HepG2 (cell line): Measurements from ENCODE around the gene HDAC4. TPM values are rescaled to one million over a fixed set of nuclear protein-coding genes. Genes with fewer than 3 reads are reported as not detected.

Experiments used
- ATAC-seq: fragments of 200-7000 bp; cut with Tn5 transposase; 3 replicates; pipeline ENCODE4 v1.9.1; 2020; ENCODE audit warnings: mild to moderate bottlenecking, moderate library complexity
- BruUV-seq: library from RNA; stranded (reverse); fragments of 400-500 nt; replicated peaks from 2 replicates; lab custom pipeline; 2021; lab: Mats Ljungman, UMichigan
- CTCF ChIA-PET: fragments of 300-600 bp; formaldehyde crosslinking; extraction: SDS; loops from one replicate; lab custom pipeline; 2021; ENCODE audit warnings: low total read pairs, inconsistent platforms, low intra/inter-chr PET ratio; lab: Yijun Ruan, JAX
- POLR2A ChIA-PET: fragments of 350-600 bp; sonication (Branson Sonifier 250); formaldehyde crosslinking; loops from one replicate; lab custom pipeline; 2020; ENCODE audit warnings: antibody characterized with exemption, inconsistent platforms; lab: Yijun Ruan, JAX
- DNase-seq: peaks from one replicate; pipeline ENCODE4 v3.0.0-alpha.2; 2015; ENCODE audit warnings: low spot score
- FAIRE-seq: peaks from 3 replicates; lab custom pipeline; 2011; peaks lifted over from hg19 to GRCh38; lab: Jason Lieb, UNC
- H2AFZ ChIP-seq: one replicate; pipeline ENCODE4 v1.6.1; 2011; ENCODE audit warnings: low read length, inconsistent platforms
- H3K27ac ChIP-seq: fragments of 300-600 bp; 3 replicates; pipeline ENCODE4 v1.8.0; 2011; ENCODE audit warnings: mixed run types, mild to moderate bottlenecking, mixed read lengths, low read length, inconsistent platforms; ENCODE audit not compliant: insufficient read depth; ENCODE audit errors: extremely low read length
- H3K27me3 ChIP-seq, 2 experiments: fragments of 200-600 bp in 1 of 2; 2 replicates in 1 of 2; 3 replicates in 1 of 2; pipeline versions ENCODE4 v1.6.0 to v1.8.0; 2011; ENCODE audit warnings: low read length in 2 of 2, mild to moderate bottlenecking in 2 of 2, moderate library complexity in 2 of 2, inconsistent platforms in 1 of 2; ENCODE audit not compliant: insufficient read depth in 2 of 2, control insufficient read depth in 1 of 2
- H3K36me3 ChIP-seq, 2 experiments: fragments of 200-600 bp in 1 of 2; replicated peaks in 1 of 2; 2 replicates in 1 of 2; 3 replicates in 1 of 2; pipeline versions ENCODE4 v1.5.1 to v1.8.0; 2011; ENCODE audit warnings: low read length in 2 of 2, inconsistent platforms in 1 of 2; ENCODE audit not compliant: insufficient read depth in 2 of 2, control insufficient read depth in 1 of 2
- H3K4me1 ChIP-seq: 2 replicates; pipeline ENCODE4 v1.5.1; 2012; ENCODE audit warnings: low read length, inconsistent platforms; ENCODE audit not compliant: insufficient read depth
- H3K4me2 ChIP-seq: 2 replicates; pipeline ENCODE4 v1.6.0; 2011; ENCODE audit warnings: low read depth, low read length, inconsistent platforms
- H3K4me3 ChIP-seq, 3 experiments: fragments of 200-600 bp in 1 of 3; sonication (generic), shearing (Covaris generic) in 1 of 3; replicated peaks in 1 of 3; 2 replicates each; pipeline ENCODE4 v1.5.1; 2011 to 2016; ENCODE audit warnings: low read length in 3 of 3, inconsistent platforms in 2 of 3, low read depth in 2 of 3, mild to moderate bottlenecking in 2 of 3, control low read depth in 1 of 3, mixed read lengths in 1 of 3; ENCODE audit not compliant: insufficient read depth in 1 of 3
- H3K79me2 ChIP-seq: one replicate; pipeline ENCODE4 v1.6.1; 2011; ENCODE audit warnings: low read length, inconsistent platforms; ENCODE audit not compliant: insufficient read depth
- H3K9ac ChIP-seq: 2 replicates; pipeline ENCODE4 v1.6.0; 2011; ENCODE audit warnings: mild to moderate bottlenecking, low read depth, low read length, inconsistent platforms; ENCODE audit not compliant: insufficient read depth
- H3K9me3 ChIP-seq: 2 replicates; pipeline ENCODE4 v1.5.1; 2012; ENCODE audit warnings: mild to moderate bottlenecking, low read length
- H4K20me1 ChIP-seq: 2 replicates; pipeline ENCODE4 v1.6.0; 2011; ENCODE audit warnings: inconsistent platforms, mild to moderate bottlenecking, low read length, moderate library complexity; ENCODE audit not compliant: insufficient read depth
- AHR ChIP-seq: IDR thresholded peaks from 2 replicates; pipeline ENCODE4 v1.6.1; 2018; ENCODE audit warnings: missing genetic modification reagents, missing compliant biosample characterization
- CBFB ChIP-seq: sonication (generic); formaldehyde crosslinking; IDR thresholded peaks from 2 replicates; pipeline ENCODE4 v1.4.0; 2020; ENCODE audit warnings: missing genetic modification reagents
- CEBPB ChIP-seq: IDR thresholded peaks from 2 replicates; pipeline ENCODE4 v1.6.1; 2011; ENCODE audit warnings: low read depth, low read length, improper control_type of control experiment, borderline replicate concordance
- CENPX ChIP-seq: sonication (generic); formaldehyde crosslinking; IDR thresholded peaks from 2 replicates; pipeline ENCODE4 v1.9.0; 2021; ENCODE audit warnings: mild to moderate bottlenecking, missing genetic modification reagents, moderate library complexity
- EZH2 ChIP-seq: conservative IDR thresholded peaks from 2 replicates; pipeline ENCODE4 v1.6.1; 2012; ENCODE audit warnings: mild to moderate bottlenecking, low read depth, low read length, moderate library complexity
- GFI1 ChIP-seq: sonication (generic); formaldehyde crosslinking; IDR thresholded peaks from 2 replicates; pipeline ENCODE4 v1.5.0; 2020; ENCODE audit warnings: missing genetic modification reagents, mild to moderate bottlenecking, borderline replicate concordance
- HMG20A ChIP-seq: IDR thresholded peaks from 2 replicates; pipeline ENCODE4 v1.6.1; 2016; ENCODE audit warnings: borderline replicate concordance
- HNRNPH1 ChIP-seq: fragments of 200-400 bp; formaldehyde crosslinking; optimal IDR thresholded peaks from 2 replicates; pipeline ENCODE3; 2017; ENCODE audit warnings: mild to moderate bottlenecking, low read depth, low read length
- NPAS2 ChIP-seq: sonication (generic); formaldehyde crosslinking; IDR thresholded peaks from 2 replicates; pipeline ENCODE4 v1.8.0; 2022; ENCODE audit warnings: mild to moderate bottlenecking, missing genetic modification reagents, borderline replicate concordance
- NR2F1 ChIP-seq, 2 experiments: fragments of 450-650 bp in 1 of 2; formaldehyde crosslinking in 1 of 2; IDR thresholded peaks; 2 replicates each; pipeline versions ENCODE4 v1.5.0 to v1.6.1; 2016 to 2020; ENCODE audit warnings: mild to moderate bottlenecking in 1 of 2, missing compliant biosample characterization in 1 of 2, missing genetic modification reagents in 1 of 2, moderate library complexity in 1 of 2
- PHF8 ChIP-seq: sonication (generic); formaldehyde crosslinking; IDR thresholded peaks from 2 replicates; pipeline ENCODE4 v1.5.0; 2020; ENCODE audit warnings: missing genetic modification reagents
- RFXAP ChIP-seq: sonication (generic); formaldehyde crosslinking; IDR thresholded peaks from 2 replicates; pipeline ENCODE4 v1.4.0; 2020; ENCODE audit warnings: missing genetic modification reagents, borderline replicate concordance
- RXRA ChIP-seq: sonication (generic); formaldehyde crosslinking; IDR thresholded peaks from 2 replicates; pipeline ENCODE4 v1.5.1; 2020; ENCODE audit warnings: missing genetic modification reagents
- ZNF160 ChIP-seq: sonication (generic); formaldehyde crosslinking; IDR thresholded peaks from 2 replicates; pipeline ENCODE4 v1.8.0; 2022; ENCODE audit warnings: mild to moderate bottlenecking, inconsistent platforms, missing genetic modification reagents
- ZNF460 ChIP-seq: sonication (generic); formaldehyde crosslinking; IDR thresholded peaks from 2 replicates; pipeline ENCODE4 v1.5.1; 2020; ENCODE audit warnings: missing genetic modification reagents, mild to moderate bottlenecking, borderline replicate concordance
- ZNF75D ChIP-seq: sonication (generic); formaldehyde crosslinking; IDR thresholded peaks from 2 replicates; pipeline ENCODE4 v1.8.1; 2023; ENCODE audit warnings: missing genetic modification reagents, mild to moderate bottlenecking, borderline replicate concordance
- WGBS: methylation state at CpG from one replicate; pipeline ENCODE4 v1.1.6; 2017; ENCODE audit warnings: low lambda C conversion rate; 5-methylcytosine and 5-hydroxymethylcytosine counted together
- in situ Hi-C: cut with HindIII; loops from 2 replicates; pipeline ENCODE4 v1.10.0; 2017; ENCODE audit warnings: low pct_unique_long_range_greater_than_20kb; ENCODE audit not compliant: extremely low pct_ligation_motif_present
- intact Hi-C: fragments of 100-400 bp; cut with micrococcal nuclease; formaldehyde crosslinking; loops from one replicate; pipeline ENCODE4 v1.10.0; 2022; ENCODE audit not compliant: unreplicated experiment
- polyA plus RNA-seq, 8 experiments: library from polyadenylated mRNA; depleted of rRNA in 3 of 8; stranded (reverse) in 7 of 8; unstranded in 1 of 8; fragments of >200 nt; fragmentation: Illumina TruSeq in 4 of 8; extraction: Trizol in 4 of 8; gene quantifications; 2 replicates each; pipeline versions ENCODE4 v1.2.1 to v1.2.3, GENCODE V29; 2011 to 2016; ENCODE audit warnings: low read depth in 4 of 8, missing spikeins in 1 of 8, mixed read lengths in 1 of 8; ENCODE audit not compliant: insufficient read depth in 1 of 8
- total RNA-seq, 5 experiments: library from RNA; depleted of rRNA; stranded (reverse); fragments of >200 nt; fragmentation: Illumina TruSeq; extraction: Trizol; gene quantifications; 2 replicates each; pipeline ENCODE4 v1.2.3, GENCODE V29; 2016; ENCODE audit warnings: low read depth in 1 of 5
- TF ChIP-seq, protein P1 (sequence below): sonication (generic); formaldehyde crosslinking; IDR thresholded peaks from 2 replicates; pipeline ENCODE4 v1.5.1; 2020; ENCODE audit warnings: missing genetic modification reagents, mild to moderate bottlenecking, borderline replicate concordance
- TF ChIP-seq, protein P2 (sequence below): sonication (generic); formaldehyde crosslinking; IDR thresholded peaks from 2 replicates; pipeline ENCODE4 v1.8.0; 2022; ENCODE audit warnings: missing genetic modification reagents, low read depth, mild to moderate bottlenecking, borderline replicate concordance
- TF ChIP-seq, protein P3 (sequence below): sonication (generic); formaldehyde crosslinking; conservative IDR thresholded peaks from 2 replicates; pipeline ENCODE4 v1.4.0; 2020; ENCODE audit warnings: missing genetic modification reagents
- TF ChIP-seq, protein P4 (sequence below): sonication (generic); formaldehyde crosslinking; IDR thresholded peaks from 2 replicates; pipeline ENCODE4 v1.8.0; 2022; ENCODE audit warnings: missing genetic modification reagents, mild to moderate bottlenecking, inconsistent platforms, borderline replicate concordance

HDAC4 gene
- total and polyA plus RNA-seq, 2 of the 13 experiments (the other 11 are each of a cell fraction or from before 2014, with no cell fraction given): 10.1 to 11.5 TPM

DNA sequence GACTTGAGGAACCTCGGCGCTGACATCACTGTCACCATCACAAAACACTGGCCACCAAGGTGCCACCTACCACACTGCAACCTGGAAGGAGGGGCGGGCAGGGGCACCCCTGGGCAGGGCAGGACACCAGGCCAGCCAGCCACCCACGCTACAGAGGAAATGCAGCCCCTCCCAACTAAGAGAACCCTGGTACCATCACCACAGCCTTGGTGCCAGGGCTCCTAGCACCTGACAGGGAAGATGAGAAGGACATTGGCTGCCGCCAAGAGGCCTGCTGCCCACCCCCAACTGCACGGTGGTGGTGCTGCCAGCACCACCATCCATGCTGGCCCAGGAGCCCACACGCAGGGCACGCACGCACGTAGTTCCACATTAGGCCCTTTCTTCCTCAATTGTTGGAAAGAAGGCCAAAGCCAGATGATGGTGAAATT lies 88.7 kb downstream of the HDAC4 start:
- H3K27me3 ChIP-seq: no peaks in the 10 kb centered on the region
- no peak overlapping the region for H3K9ac ChIP-seq
- H3K9me3 ChIP-seq: no peaks in the 10 kb centered on the region
- H4K20me1 ChIP-seq: peaks cover 34% of the 10 kb centered on the region; the same call in 1 of the 2 replicates
- FAIRE-seq: no peak
- no peak overlapping the region for H3K27ac ChIP-seq
- no peak for ATAC-seq
- WGBS: 95% methylated on average over 10 of the region's 10 CpGs
- ChIA-PET POLR2A (no interaction called here), CTCF (no interaction called here)
- H3K4me2 ChIP-seq: no peak overlapping the region
- H3K79me2 ChIP-seq: peaks cover 47% of the 10 kb centered on the region
- H3K4me3 ChIP-seq: no peak overlapping the region
- H2AFZ ChIP-seq: no peak overlapping the region
- no peak for DNase-seq
- H3K36me3 ChIP-seq: peaks cover 0 to 3% of the 10 kb centered on the region in 2 experiments; a peak in 1 of 5 replicates
- intact Hi-C loops (no loop called here), in situ Hi-C loops (no loop called here)
- TF ChIP-seq CBFB (CRISPR knock-in tag) (no peak), ZNF160 (no peak), NR2F1 (CRISPR knock-in tag; IDR thresholded peaks at IDR 0.05) (no peak), ZNF460 (CRISPR knock-in tag) (no peak), EZH2 (no peak), RXRA (no peak), ZNF75D (CRISPR knock-in tag) (no peak), HNRNPH1 (no peak), AHR (CRISPR knock-in tag) (no peak), PHF8 (no peak), NPAS2 (CRISPR knock-in tag) (no peak), RFXAP (CRISPR knock-in tag) (no peak), HMG20A (CRISPR knock-in tag) (no peak), CEBPB (no peak), GFI1 (no peak), CENPX (no peak)
- TF ChIP-seq, protein P1, sequence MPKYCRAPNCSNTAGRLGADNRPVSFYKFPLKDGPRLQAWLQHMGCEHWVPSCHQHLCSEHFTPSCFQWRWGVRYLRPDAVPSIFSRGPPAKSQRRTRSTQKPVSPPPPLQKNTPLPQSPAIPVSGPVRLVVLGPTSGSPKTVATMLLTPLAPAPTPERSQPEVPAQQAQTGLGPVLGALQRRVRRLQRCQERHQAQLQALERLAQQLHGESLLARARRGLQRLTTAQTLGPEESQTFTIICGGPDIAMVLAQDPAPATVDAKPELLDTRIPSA (CRISPR knock-in tag): no peak
- TF ChIP-seq, protein P2, sequence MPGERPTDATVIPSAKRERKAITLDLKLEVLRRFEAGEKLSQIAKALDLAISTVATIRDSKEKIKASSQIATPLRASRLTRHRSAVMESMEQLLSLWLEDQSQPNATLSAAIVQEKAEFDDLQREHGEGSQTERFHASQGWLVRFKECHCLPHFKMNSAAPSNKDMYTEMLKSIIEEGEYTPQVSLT (CRISPR knock-in tag): no peak
- TF ChIP-seq, protein P3, sequence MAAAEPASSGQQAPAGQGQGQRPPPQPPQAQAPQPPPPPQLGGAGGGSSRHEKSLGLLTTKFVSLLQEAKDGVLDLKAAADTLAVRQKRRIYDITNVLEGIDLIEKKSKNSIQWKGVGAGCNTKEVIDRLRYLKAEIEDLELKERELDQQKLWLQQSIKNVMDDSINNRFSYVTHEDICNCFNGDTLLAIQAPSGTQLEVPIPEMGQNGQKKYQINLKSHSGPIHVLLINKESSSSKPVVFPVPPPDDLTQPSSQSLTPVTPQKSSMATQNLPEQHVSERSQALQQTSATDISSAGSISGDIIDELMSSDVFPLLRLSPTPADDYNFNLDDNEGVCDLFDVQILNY (CRISPR knock-in tag): no peak
- TF ChIP-seq, protein P4, sequence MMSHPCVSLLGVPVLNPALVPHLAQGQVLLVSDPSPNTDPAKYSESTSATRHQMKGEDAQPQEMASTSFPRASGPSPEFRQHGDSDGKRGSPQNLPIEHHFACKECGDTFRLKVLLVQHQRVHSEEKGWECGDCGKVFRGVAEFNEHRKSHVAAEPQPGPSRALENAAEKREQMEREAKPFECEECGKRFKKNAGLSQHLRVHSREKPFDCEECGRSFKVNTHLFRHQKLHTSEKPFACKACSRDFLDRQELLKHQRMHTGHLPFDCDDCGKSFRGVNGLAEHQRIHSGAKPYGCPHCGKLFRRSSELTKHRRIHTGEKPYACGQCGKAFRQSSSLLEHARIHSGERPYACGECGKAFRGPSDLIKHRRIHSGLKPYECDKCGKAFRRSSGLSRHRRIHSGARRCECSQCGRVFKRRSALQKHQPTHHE (CRISPR knock-in tag): no peak
- BruUV-seq: no TSS peak
- no peaks in the 10 kb centered on the region for H3K4me1 ChIP-seq
